Osteocyte (in vitro differentiated cells): ENCODE data around the gene NPR2. TPM values are rescaled to one million over a fixed set of nuclear protein-coding genes. Genes with fewer than 3 reads are reported as not detected.

Source experiments
- DNase-seq: peaks from one replicate; pipeline ENCODE4 v3.0.0; 2021; ENCODE audit warnings: mixed read lengths; ENCODE audit not compliant: unreplicated experiment; ENCODE audit errors: extremely low spot score
- H3K27ac Mint-ChIP-seq: one replicate; pipeline ENCODE4 v1.8.0; 2021; ENCODE audit warnings: mild to moderate bottlenecking, mixed read lengths; ENCODE audit not compliant: unreplicated experiment
- H3K27me3 Mint-ChIP-seq: one replicate; pipeline ENCODE4 v1.8.0; 2021; ENCODE audit warnings: mixed read lengths; ENCODE audit not compliant: unreplicated experiment
- H3K36me3 Mint-ChIP-seq: one replicate; pipeline ENCODE4 v1.8.0; 2021; ENCODE audit warnings: mixed read lengths; ENCODE audit not compliant: unreplicated experiment
- H3K4me1 Mint-ChIP-seq: one replicate; pipeline ENCODE4 v1.8.0; 2021; ENCODE audit warnings: mixed read lengths; ENCODE audit not compliant: unreplicated experiment
- H3K4me3 Mint-ChIP-seq: one replicate; pipeline ENCODE4 v1.8.0; 2021; ENCODE audit warnings: mild to moderate bottlenecking, moderate library complexity, mixed read lengths; ENCODE audit not compliant: unreplicated experiment
- H3K9me3 Mint-ChIP-seq: one replicate; pipeline ENCODE4 v1.8.0; 2021; ENCODE audit warnings: mixed read lengths; ENCODE audit not compliant: unreplicated experiment
- CTCF ChIP-seq: fragments of 200-600 bp; sonication (generic); IDR thresholded peaks from 2 replicates; pipeline ENCODE4 v1.5.0; 2021; ENCODE audit warnings: antibody characterized with exemption, mild to moderate bottlenecking, moderate library complexity
- total RNA-seq: library from RNA; stranded (reverse); gene quantifications from 2 replicates; pipeline ENCODE4 v1.2.1, GENCODE V29; 2021

Gene NPR2
- total RNA-seq, 1 donor from 2014 or later: 28.1 TPM

DNA sequence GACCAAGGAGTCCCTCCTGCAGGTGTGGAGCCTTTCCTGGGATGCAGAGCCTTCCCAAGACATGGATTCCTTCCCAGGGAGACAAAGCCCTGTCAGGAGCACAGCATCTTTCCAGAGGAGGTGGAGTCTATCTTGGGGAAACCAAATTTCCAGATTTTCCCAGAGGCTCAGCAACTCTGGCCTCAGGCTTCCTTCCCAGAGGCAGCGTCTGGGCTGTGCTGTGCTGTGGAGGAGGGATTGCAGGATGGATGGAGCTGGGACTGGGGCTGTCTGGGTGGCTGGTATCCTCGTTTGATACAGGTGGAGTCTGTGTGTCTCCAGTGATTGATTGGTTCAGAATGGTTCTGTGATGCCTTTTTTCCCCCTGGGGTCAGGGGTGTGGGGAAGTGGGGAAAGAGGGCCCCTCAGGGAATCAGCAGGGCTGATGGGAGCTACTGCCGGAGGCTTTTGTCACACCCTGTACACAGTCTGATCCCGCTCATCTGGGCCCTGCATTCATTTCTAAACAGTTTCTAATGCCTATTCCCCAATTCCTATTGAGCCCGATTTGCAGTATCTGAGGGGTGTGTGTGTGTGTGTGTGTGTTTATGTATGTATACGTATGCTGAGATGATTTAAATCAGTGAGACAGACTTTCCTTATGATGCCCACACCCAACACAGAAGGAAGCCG, 62.8 kb downstream of the NPR2 start:
- no peaks in the 10 kb centered on the region for H3K9me3 Mint-ChIP-seq
- no peak overlapping the region for H3K27ac Mint-ChIP-seq
- no peak overlapping the region for H3K4me3 Mint-ChIP-seq
- no peaks in the 10 kb centered on the region for H3K4me1 Mint-ChIP-seq
- peaks cover 19% of the 10 kb centered on the region for H3K36me3 Mint-ChIP-seq
- no peak for TF ChIP-seq CTCF
- H3K27me3 Mint-ChIP-seq: peaks cover 2% of the 10 kb centered on the region
- DNase-seq: peak; percentile 63

DNA sequence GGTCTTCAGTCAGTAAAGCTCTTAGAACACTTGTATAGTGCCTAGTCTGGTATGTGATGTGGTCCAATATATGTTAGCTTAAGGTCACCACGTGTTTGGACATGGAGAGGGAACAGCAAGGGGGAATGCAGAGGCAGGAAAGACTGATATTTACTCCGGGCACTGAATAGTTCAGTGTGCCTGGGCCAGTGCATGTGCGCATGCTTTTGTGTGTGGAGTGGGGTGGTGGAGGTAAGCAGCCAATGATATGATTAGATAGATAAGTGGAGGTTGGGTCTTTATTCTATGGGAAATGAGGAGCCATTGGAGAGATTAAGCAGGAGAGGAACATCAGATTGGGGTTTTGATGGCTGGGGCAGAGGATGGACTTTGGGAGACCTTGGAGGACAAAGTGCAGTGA, 64.8 kb downstream of the NPR2 start:
- DNase-seq: peak; percentile 19
- Mint-ChIP-seq H3K27ac (no peak overlapping the region), H3K9me3 (no peaks in the 10 kb centered on the region), H3K27me3 (peaks cover 20% of the 10 kb centered on the region), H3K4me1 (no peaks in the 10 kb centered on the region), H3K4me3 (no peak overlapping the region), H3K36me3 (peaks cover 11% of the 10 kb centered on the region)
- TF ChIP-seq CTCF: no peak

DNA sequence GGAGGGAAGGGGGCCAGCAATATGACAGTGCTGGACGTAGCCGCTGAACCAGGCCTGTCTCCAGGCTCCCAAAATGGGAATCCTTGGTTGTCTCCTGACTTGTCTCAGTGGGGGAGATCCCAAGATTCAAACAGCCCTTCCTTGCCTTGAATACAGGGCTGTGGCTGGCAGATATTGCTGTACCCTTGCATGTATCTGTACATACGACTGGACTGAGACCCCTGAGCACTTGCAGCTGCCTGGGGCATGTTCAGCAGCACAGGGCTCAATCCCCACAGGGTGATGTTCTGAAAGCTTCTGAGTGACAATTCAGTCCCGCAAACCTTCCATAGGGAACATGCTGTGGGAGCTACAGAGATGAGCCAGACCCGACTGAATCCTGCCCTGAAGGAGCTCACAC, 65.5 kb downstream of the NPR2 start:
- TF ChIP-seq CTCF: no peak
- Mint-ChIP-seq H3K27me3 (peaks cover 25% of the 10 kb centered on the region), H3K4me3 (no peak overlapping the region), H3K36me3 (peaks cover 11% of the 10 kb centered on the region), H3K9me3 (no peaks in the 10 kb centered on the region), H3K27ac (no peak overlapping the region), H3K4me1 (no peaks in the 10 kb centered on the region)
- DNase-seq: peak; percentile 78

GRCh38 chr9:35858458-35858857, 67.1 kb downstream of the NPR2 start:
- no peak for TF ChIP-seq CTCF
- Mint-ChIP-seq H3K4me1 (no peaks in the 10 kb centered on the region), H3K36me3 (peaks cover 6% of the 10 kb centered on the region), H3K27me3 (peaks cover 40% of the 10 kb centered on the region), H3K9me3 (no peaks in the 10 kb centered on the region), H3K27ac (no peak overlapping the region), H3K4me3 (no peak overlapping the region)
- peak; percentile 7 for DNase-seq

Other genes starting within 250 kb of the NPR2 start
- gene TESK1, start 186.3 kb upstream of the NPR2 start, total RNA-seq: 44.4 and 53.5 TPM in 2 replicates
- 0.57 and 0.91 TPM in 2 replicates for gene CD72, start 173.2 kb upstream of the NPR2 start, total RNA-seq
- gene SIT1, start 140.7 kb upstream of the NPR2 start, total RNA-seq: not detected in 2 replicates
- 14,337 and 15,426 TPM in 2 replicates for gene RMRP, start 133.6 kb upstream of the NPR2 start, total RNA-seq
- gene CCDC107, start 133.3 kb upstream of the NPR2 start, total RNA-seq: 30.0 and 31.3 TPM in 2 replicates
- gene ARHGEF39, start 126.4 kb upstream of the NPR2 start, total RNA-seq: 0.86 and 1.6 TPM in 2 replicates
- not detected in 2 replicates for gene CA9, start 117.7 kb upstream of the NPR2 start, total RNA-seq
- gene TPM2, start 101.7 kb upstream of the NPR2 start, total RNA-seq: 476 and 515 TPM in 2 replicates
- 433 and 439 TPM in 2 replicates for gene TLN1, start 59.4 kb upstream of the NPR2 start, total RNA-seq
- 39.0 and 45.4 TPM in 2 replicates for gene CREB3, start 58.9 kb upstream of the NPR2 start, total RNA-seq
- gene GBA2, start 42.4 kb upstream of the NPR2 start, total RNA-seq: 64.0 and 69.8 TPM in 2 replicates
- 35.9 and 38.4 TPM in 2 replicates for gene RGP1, start 42.3 kb upstream of the NPR2 start, total RNA-seq
- gene MSMP, start 37.3 kb upstream of the NPR2 start, total RNA-seq: 0.56 TPM in 1 of 2 replicates, not detected in the other
- 2.4 TPM in 2 replicates for gene SPAG8, start 20.7 kb downstream of the NPR2 start, total RNA-seq
- gene HINT2, start 23.5 kb downstream of the NPR2 start, total RNA-seq: 35.4 and 36.0 TPM in 2 replicates
- gene FAM221B, start 37.1 kb downstream of the NPR2 start, total RNA-seq: not detected in 2 replicates
- 25.6 and 29.9 TPM in 2 replicates for gene TMEM8B, start 37.6 kb downstream of the NPR2 start, total RNA-seq
- gene OR13J1, start 78.8 kb downstream of the NPR2 start, total RNA-seq: not detected in 2 replicates
- 3.0 and 3.7 TPM in 2 replicates for gene HRCT1, start 114.6 kb downstream of the NPR2 start, total RNA-seq
- gene SPAAR, start 117.9 kb downstream of the NPR2 start, total RNA-seq: 0.56 TPM in 1 of 2 replicates, not detected in the other
- not detected in 2 replicates for gene OR2S2, start 166.6 kb downstream of the NPR2 start, total RNA-seq
- 25.7 and 27.1 TPM in 2 replicates for gene RECK, start 245.3 kb downstream of the NPR2 start, total RNA-seq